ENCODE data around the gene PCBD2. TPM values are rescaled to one million over a fixed set of nuclear protein-coding genes. Genes with fewer than 3 reads are reported as not detected.

The PCBD2 gene
- total RNA-seq, 1 donor from 2014 or later = 5.6 TPM

DNA sequence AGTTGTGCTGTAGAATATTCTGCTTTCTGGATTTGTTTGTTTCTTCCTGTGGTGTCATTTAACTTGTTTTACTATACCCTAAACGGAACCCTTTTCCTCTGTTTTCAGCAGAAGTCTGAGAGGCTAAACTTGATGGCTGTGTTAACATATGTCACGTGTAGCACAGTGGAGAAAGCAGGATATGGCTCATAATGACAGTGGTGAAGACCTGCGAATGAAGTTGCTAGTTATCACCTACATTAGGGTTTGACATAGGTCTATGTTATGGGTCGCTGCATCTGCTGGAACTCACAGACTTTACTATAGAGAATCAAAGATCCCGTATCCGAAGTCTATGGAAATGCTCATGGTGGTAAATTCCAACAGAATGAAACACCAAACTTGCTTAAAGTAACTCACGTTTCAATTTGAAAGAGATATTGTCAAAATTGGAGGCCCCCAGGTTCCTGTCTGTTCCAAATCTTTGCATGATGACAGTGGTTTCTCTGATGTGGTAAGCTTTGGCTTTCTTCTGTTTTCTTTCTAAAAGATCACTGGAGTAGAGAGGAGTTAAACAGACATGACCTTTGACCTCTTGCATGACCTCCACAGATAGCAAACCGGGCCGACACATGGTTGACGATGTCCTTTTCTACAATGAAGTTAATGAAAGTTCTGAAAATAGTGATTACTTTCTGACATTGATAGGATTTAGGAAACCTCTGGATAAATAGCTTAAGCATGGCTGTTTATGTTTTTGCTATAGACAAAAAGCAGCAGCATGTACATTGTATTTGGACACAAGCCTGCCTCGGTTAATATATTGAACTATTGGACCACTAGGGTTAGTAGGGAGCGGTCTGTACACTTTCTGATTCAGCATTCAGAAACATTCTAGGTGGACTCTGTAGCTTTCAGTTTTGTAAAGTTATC, 59.7 kb downstream of the PCBD2 start:
- TF ChIP-seq, protein P1, sequence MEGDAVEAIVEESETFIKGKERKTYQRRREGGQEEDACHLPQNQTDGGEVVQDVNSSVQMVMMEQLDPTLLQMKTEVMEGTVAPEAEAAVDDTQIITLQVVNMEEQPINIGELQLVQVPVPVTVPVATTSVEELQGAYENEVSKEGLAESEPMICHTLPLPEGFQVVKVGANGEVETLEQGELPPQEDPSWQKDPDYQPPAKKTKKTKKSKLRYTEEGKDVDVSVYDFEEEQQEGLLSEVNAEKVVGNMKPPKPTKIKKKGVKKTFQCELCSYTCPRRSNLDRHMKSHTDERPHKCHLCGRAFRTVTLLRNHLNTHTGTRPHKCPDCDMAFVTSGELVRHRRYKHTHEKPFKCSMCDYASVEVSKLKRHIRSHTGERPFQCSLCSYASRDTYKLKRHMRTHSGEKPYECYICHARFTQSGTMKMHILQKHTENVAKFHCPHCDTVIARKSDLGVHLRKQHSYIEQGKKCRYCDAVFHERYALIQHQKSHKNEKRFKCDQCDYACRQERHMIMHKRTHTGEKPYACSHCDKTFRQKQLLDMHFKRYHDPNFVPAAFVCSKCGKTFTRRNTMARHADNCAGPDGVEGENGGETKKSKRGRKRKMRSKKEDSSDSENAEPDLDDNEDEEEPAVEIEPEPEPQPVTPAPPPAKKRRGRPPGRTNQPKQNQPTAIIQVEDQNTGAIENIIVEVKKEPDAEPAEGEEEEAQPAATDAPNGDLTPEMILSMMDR (conservative IDR thresholded peaks at IDR 0.05; ENCODE audit: low read depth, low read length) = no peak
- no peak overlapping the region for H3K4me3 ChIP-seq (ENCODE audit: low read depth, low read length)
- DNase-seq (ENCODE audit: low read depth) = no peak

GRCh38 chr5:134965271-134965825, 60.4 kb downstream of the PCBD2 start:
- no peak for DNase-seq (ENCODE audit: low read depth)
- TF ChIP-seq, protein P1 (conservative IDR thresholded peaks at IDR 0.05; ENCODE audit: low read depth, low read length) = no peak
- H3K4me3 ChIP-seq (ENCODE audit: low read depth, low read length) = no peak overlapping the region

GRCh38 chr5:134967607-134968006, 62.7 kb downstream of the PCBD2 start, which contains the start of gene CATSPER3:
Gene CATSPER3, plus strand, starts transcription at chr5:134967907. Its CDS starts 85 bp downstream, at chr5:134967992.
- TF ChIP-seq, protein P1 (conservative IDR thresholded peaks at IDR 0.05; ENCODE audit: low read depth, low read length) = no peak
- no peak for DNase-seq (ENCODE audit: low read depth)
- no peak within 1 kb of the TSS for H3K4me3 ChIP-seq (ENCODE audit: low read depth, low read length)

DNA sequence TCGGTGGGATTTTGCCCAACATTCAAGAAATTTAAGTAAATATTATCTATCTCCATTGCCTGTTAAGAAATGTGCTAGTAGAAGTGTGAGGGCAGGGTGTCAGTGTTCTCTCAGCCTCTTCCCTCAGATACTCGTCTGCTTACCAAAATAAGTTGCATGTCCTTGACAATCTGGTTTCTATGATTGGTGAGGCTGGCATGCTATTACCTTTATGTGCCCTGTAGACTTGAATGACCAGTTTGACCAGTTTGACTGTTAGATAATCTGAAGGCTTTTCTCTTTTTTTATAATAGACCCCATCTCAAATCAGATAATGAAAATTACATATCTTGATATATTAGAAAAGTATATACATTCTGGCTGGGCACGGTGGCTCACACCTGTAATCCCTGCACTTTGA, 63.1 kb downstream of the PCBD2 start:
- H3K4me3 ChIP-seq (ENCODE audit: low read depth, low read length) = no peak overlapping the region
- TF ChIP-seq, protein P1 (conservative IDR thresholded peaks at IDR 0.05; ENCODE audit: low read depth, low read length) = no peak
- no peak for DNase-seq (ENCODE audit: low read depth)

GRCh38 chr5:134969166-134969565, 64.2 kb downstream of the PCBD2 start:
- TF ChIP-seq, protein P1 (conservative IDR thresholded peaks at IDR 0.05; ENCODE audit: low read depth, low read length) = no peak
- no peak for DNase-seq (ENCODE audit: low read depth)
- no peak overlapping the region for H3K4me3 ChIP-seq (ENCODE audit: low read depth, low read length)

GRCh38 chr5:134975078-134975715, 70.3 kb downstream of the PCBD2 start:
- TF ChIP-seq, protein P1 (conservative IDR thresholded peaks at IDR 0.05; ENCODE audit: low read depth, low read length) = no peak
- H3K4me3 ChIP-seq (ENCODE audit: low read depth, low read length) = no peak overlapping the region
- peak; percentile 12 for DNase-seq (ENCODE audit: low read depth)

All from epithelial cell of proximal tubule (primary cell).